ENCODE results near the gene LAMC3.

Gene LAMC3

GRCh38 chr9:130988905-130989304, 20.1 kb upstream of the LAMC3 start:
- peaks cover 94% of the 10 kb centered on the region for H3K27me3 ChIP-seq (ENCODE audit: insufficient read depth, low read depth)
- no peak overlapping the region for H3K9ac ChIP-seq
- H3K4me2 ChIP-seq = no peak overlapping the region
- no peaks in the 10 kb centered on the region for H3K4me1 ChIP-seq (ENCODE audit: low read depth, poor library complexity, severe bottlenecking)
- no peaks in the 10 kb centered on the region for H4K20me1 ChIP-seq (ENCODE audit: insufficient read depth)
- no peaks in the 10 kb centered on the region for H3K36me3 ChIP-seq (ENCODE audit: insufficient read depth)
- no peak overlapping the region for H3K4me3 ChIP-seq (IDR thresholded peaks at IDR 0.05; ENCODE audit: insufficient read depth, low read depth, low read length)
- no peak overlapping the region for H3K27ac ChIP-seq
- no peaks in the 10 kb centered on the region for H3K79me2 ChIP-seq (ENCODE audit: insufficient read depth, low read depth)
- TF ChIP-seq CTCF (conservative IDR thresholded peaks at IDR 0.05; ENCODE audit: low read depth, low read length) = no peak
- no peak overlapping the region for H2AFZ ChIP-seq (ENCODE audit: low read depth)

DNA sequence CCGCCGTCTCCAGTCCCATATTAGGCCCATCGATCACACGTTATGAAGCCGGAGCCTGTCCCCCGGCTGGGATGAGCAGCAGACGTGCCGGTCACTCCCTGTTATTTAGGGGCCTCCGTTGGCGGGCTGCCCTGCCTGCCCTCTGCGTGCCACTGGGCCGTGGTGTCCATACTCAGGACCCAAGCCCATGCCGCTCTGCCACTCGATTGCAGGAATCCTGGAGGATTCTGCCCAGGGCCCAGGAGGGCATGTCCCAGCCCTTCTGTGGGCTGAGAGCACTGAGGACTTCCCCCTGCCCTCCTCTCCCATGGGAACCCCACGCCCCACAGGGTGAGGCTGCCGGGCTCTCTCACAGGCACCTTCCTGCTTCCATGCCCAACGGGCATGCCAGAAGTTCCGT, 19.6 kb upstream of the LAMC3 start:
- no peak overlapping the region for H3K4me3 ChIP-seq (IDR thresholded peaks at IDR 0.05; ENCODE audit: insufficient read depth, low read depth, low read length)
- no peak for TF ChIP-seq CTCF (conservative IDR thresholded peaks at IDR 0.05; ENCODE audit: low read depth, low read length)
- no peaks in the 10 kb centered on the region for H4K20me1 ChIP-seq (ENCODE audit: insufficient read depth)
- H3K27me3 ChIP-seq (ENCODE audit: insufficient read depth, low read depth) = peaks cover 93% of the 10 kb centered on the region
- no peak overlapping the region for H2AFZ ChIP-seq (ENCODE audit: low read depth)
- H3K27ac ChIP-seq = no peak overlapping the region
- no peaks in the 10 kb centered on the region for H3K4me1 ChIP-seq (ENCODE audit: low read depth, poor library complexity, severe bottlenecking)
- H3K9ac ChIP-seq = no peak overlapping the region
- H3K36me3 ChIP-seq (ENCODE audit: insufficient read depth) = no peaks in the 10 kb centered on the region
- no peaks in the 10 kb centered on the region for H3K79me2 ChIP-seq (ENCODE audit: insufficient read depth, low read depth)
- H3K4me2 ChIP-seq = no peak overlapping the region

GRCh38 chr9:130989891-130990290, 19.1 kb upstream of the LAMC3 start:
- no peak overlapping the region for H3K4me2 ChIP-seq
- H2AFZ ChIP-seq (ENCODE audit: low read depth) = no peak overlapping the region
- peaks cover 91% of the 10 kb centered on the region for H3K27me3 ChIP-seq (ENCODE audit: insufficient read depth, low read depth)

DNA sequence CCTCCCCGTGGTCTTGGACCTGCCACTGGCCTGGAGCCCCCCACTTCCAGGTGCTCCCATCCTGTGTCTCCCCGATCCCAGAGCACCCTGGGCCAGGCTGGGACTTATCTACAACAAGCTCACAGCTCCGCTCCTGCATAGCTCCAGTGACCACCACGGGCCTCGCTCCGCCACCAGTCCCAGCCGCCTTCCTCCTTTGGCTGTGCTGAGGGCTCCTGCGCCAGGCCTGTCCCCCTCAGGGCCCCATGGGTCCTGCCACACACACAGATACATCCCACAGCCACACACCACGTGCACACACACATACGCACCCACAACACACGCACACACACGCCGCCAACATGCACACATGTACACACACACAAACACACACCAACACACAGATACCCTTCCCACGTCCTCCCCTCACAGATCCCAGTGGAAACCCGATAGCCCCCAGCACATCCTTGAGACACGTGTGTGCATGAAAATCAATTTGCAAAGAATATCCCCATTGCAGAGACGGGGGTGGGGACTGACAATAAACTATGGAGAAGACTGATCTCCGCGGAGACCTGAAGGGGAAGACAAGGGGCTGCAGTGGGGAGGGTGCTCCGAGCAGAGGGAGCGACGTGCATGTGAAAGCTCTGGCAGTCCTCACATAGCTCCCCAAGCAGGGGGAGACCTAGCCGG, 18.5 kb upstream of the LAMC3 start:
- Histone ChIP-seq H3K9ac (no peak overlapping the region), H3K4me3 (IDR thresholded peaks at IDR 0.05; ENCODE audit: insufficient read depth, low read depth, low read length) (no peak overlapping the region), H2AFZ (ENCODE audit: low read depth) (no peak overlapping the region), H3K4me1 (ENCODE audit: low read depth, poor library complexity, severe bottlenecking) (no peaks in the 10 kb centered on the region), H3K4me2 (no peak overlapping the region), H3K36me3 (ENCODE audit: insufficient read depth) (no peaks in the 10 kb centered on the region), H3K27ac (no peak overlapping the region), H3K27me3 (ENCODE audit: insufficient read depth, low read depth) (peaks cover 90% of the 10 kb centered on the region), H4K20me1 (ENCODE audit: insufficient read depth) (no peaks in the 10 kb centered on the region), H3K79me2 (ENCODE audit: insufficient read depth, low read depth) (no peaks in the 10 kb centered on the region)
- no peak for TF ChIP-seq CTCF (conservative IDR thresholded peaks at IDR 0.05; ENCODE audit: low read depth, low read length)

More at GRCh38 chr9:130989891-130990290, 19.1 kb upstream of the LAMC3 start:
- no peak overlapping the region for H3K9ac ChIP-seq
- no peak overlapping the region for H3K27ac ChIP-seq
- no peaks in the 10 kb centered on the region for H3K79me2 ChIP-seq (ENCODE audit: insufficient read depth, low read depth)
- H3K4me3 ChIP-seq (IDR thresholded peaks at IDR 0.05; ENCODE audit: insufficient read depth, low read depth, low read length) = no peak overlapping the region
- TF ChIP-seq CTCF (conservative IDR thresholded peaks at IDR 0.05; ENCODE audit: low read depth, low read length) = no peak
- H3K4me1 ChIP-seq (ENCODE audit: low read depth, poor library complexity, severe bottlenecking) = no peaks in the 10 kb centered on the region
- H4K20me1 ChIP-seq (ENCODE audit: insufficient read depth) = no peaks in the 10 kb centered on the region
- H3K36me3 ChIP-seq (ENCODE audit: insufficient read depth) = no peaks in the 10 kb centered on the region

Measured in KMS-11 (cell line).